Thoracic aorta (tissue), 2 donors: ENCODE data around the gene RCOR1. TPM values are rescaled to one million over a fixed set of nuclear protein-coding genes. Genes with fewer than 3 reads are reported as not detected.

Experiments
- ATAC-seq: fragments of 150-250 bp; one replicate; pipeline ENCODE4 v1.8.0; 2017; ENCODE audit warnings: low read depth; ENCODE audit not compliant: insufficient number of reproducible peaks, low FRiP score
- DNase-seq: peaks from one replicate; pipeline ENCODE4 v3.0.0-alpha.2; 2020; ENCODE audit warnings: low spot score
- H3K27ac ChIP-seq, 2 donors: fragments of 200-600 bp; sonication (generic); 1 replicate in 1 of 2; 2 replicates in 1 of 2; pipeline ENCODE4 v1.5.1; 2016; ENCODE audit warnings: mild to moderate bottlenecking in 2 of 2, moderate library complexity in 2 of 2
- H3K27me3 ChIP-seq: fragments of 200-600 bp; sonication (generic); replicated peaks from 2 replicates; pipeline ENCODE4 v1.6.0; 2016; ENCODE audit warnings: mild to moderate bottlenecking; ENCODE audit not compliant: insufficient read depth
- H3K36me3 ChIP-seq: fragments of 200-600 bp; sonication (generic); one replicate; pipeline ENCODE4 v1.5.1; 2016
- H3K4me1 ChIP-seq, 2 donors: fragments of 200-600 bp; sonication (generic); 1 replicate in 1 of 2; 2 replicates in 1 of 2; pipeline versions ENCODE4 v1.5.1 to v1.6.0; 2016; ENCODE audit warnings: low read depth in 2 of 2, mild to moderate bottlenecking in 1 of 2; ENCODE audit not compliant: control insufficient read depth in 1 of 2
- H3K4me3 ChIP-seq: fragments of 200-600 bp; sonication (generic); 2 replicates; pipeline ENCODE4 v1.5.1; 2016; ENCODE audit warnings: mild to moderate bottlenecking
- H3K9me3 ChIP-seq: fragments of 200-600 bp; sonication (generic); 2 replicates; pipeline ENCODE4 v1.5.1; 2016
- CTCF ChIP-seq: fragments of 200-600 bp; sonication (generic); IDR thresholded peaks from one replicate; pipeline ENCODE4 v1.5.1; 2019; ENCODE audit warnings: antibody characterized with exemption
- total RNA-seq, 2 donors: library from RNA; depleted of rRNA; stranded (reverse); fragments of >200 nt; gene quantifications; one replicate each; pipeline versions ENCODE4 v1.1.0 to v1.2.3, GENCODE V29; 2016

The RCOR1 gene
- total RNA-seq, 2 donors from 2014 or later, result 6.5 to 17.1 TPM

- DNase-seq (no peak), ATAC-seq (no peak)
- Histone ChIP-seq H3K9me3 (peaks cover 17% of the 10 kb centered on the region), H3K4me1 (no peaks in the 10 kb centered on the region), H3K27ac (no peak overlapping the region), H3K36me3 (no peaks in the 10 kb centered on the region), H3K27me3 (no peaks in the 10 kb centered on the region), H3K4me3 (no peak overlapping the region)
- TF ChIP-seq CTCF, result no peak
Observed at GRCh38 chr14:102738373-102739189, 146.1 kb downstream of the RCOR1 start.

GRCh38 chr14:102739190-102739469 is 146.7 kb downstream of the RCOR1 start:
- Histone ChIP-seq H3K27me3 (no peaks in the 10 kb centered on the region), H3K4me1 (no peaks in the 10 kb centered on the region), H3K36me3 (no peaks in the 10 kb centered on the region), H3K4me3 (no peak overlapping the region), H3K27ac (no peak overlapping the region), H3K9me3 (peaks cover 17% of the 10 kb centered on the region)
- DNase-seq (no peak), ATAC-seq (no peak)
- TF ChIP-seq CTCF, result no peak

- H3K4me3 ChIP-seq, result no peak overlapping the region
- H3K4me1 ChIP-seq, result no peaks in the 10 kb centered on the region
- H3K27ac ChIP-seq, result no peak overlapping the region
- H3K27me3 ChIP-seq, result no peaks in the 10 kb centered on the region
- ATAC-seq (no peak), DNase-seq (no peak)
- no peaks in the 10 kb centered on the region for H3K36me3 ChIP-seq
- TF ChIP-seq CTCF, result no peak
- peaks cover 4% of the 10 kb centered on the region for H3K9me3 ChIP-seq
Observed at GRCh38 chr14:102746634-102747438, 154.4 kb downstream of the RCOR1 start.

GRCh38 chr14:102748806-102749205 is 156.4 kb downstream of the RCOR1 start:
- no peaks in the 10 kb centered on the region for H3K4me1 ChIP-seq
- DNase-seq (no peak), ATAC-seq (no peak)
- no peaks in the 10 kb centered on the region for H3K36me3 ChIP-seq
- no peak for TF ChIP-seq CTCF
- no peak overlapping the region for H3K4me3 ChIP-seq
- H3K27me3 ChIP-seq, result no peaks in the 10 kb centered on the region
- no peaks in the 10 kb centered on the region for H3K9me3 ChIP-seq
- no peak overlapping the region for H3K27ac ChIP-seq
